WTC11 (cell line): ENCODE results near the gene PFDN2. TPM values are rescaled to one million over a fixed set of nuclear protein-coding genes. Genes with fewer than 3 reads are reported as not detected.

Experiments used
- ATAC-seq: fragments of 200-7000 bp; cut with Tn5 transposase; 2 replicates; pipeline ENCODE4 v1.10.0; 2021; ENCODE audit warnings: mild to moderate bottlenecking, moderate library complexity
- CTCF ChIA-PET: fragments of 300-600 bp; sonication (Branson Sonifier 250); formaldehyde crosslinking; loops from one replicate; lab custom pipeline; 2021; ENCODE audit warnings: antibody characterized with exemption; lab: Charles Lee
- POLR2A ChIA-PET: fragments of 350-600 bp; sonication (Branson Sonifier 250); formaldehyde crosslinking; loops from one replicate; lab custom pipeline; 2021; ENCODE audit warnings: antibody characterized with exemption; lab: Charles Lee
- DNase-seq: peaks from one replicate; pipeline ENCODE4 v3.0.0; 2021; ENCODE audit warnings: low spot score
- H3K27ac Mint-ChIP-seq: 2 replicates; pipeline ENCODE4 v1.8.0; 2021; ENCODE audit warnings: mixed read lengths
- H3K27me3 Mint-ChIP-seq: 2 replicates; pipeline ENCODE4 v1.8.0; 2021; ENCODE audit warnings: low read depth, mild to moderate bottlenecking, moderate library complexity, mixed read lengths
- H3K36me3 Mint-ChIP-seq: 2 replicates; pipeline ENCODE4 v1.8.0; 2021; ENCODE audit warnings: mixed read lengths
- H3K4me1 Mint-ChIP-seq: 2 replicates; pipeline ENCODE4 v1.8.0; 2022; ENCODE audit warnings: mixed read lengths
- H3K4me3 Mint-ChIP-seq: 2 replicates; pipeline ENCODE4 v1.8.0; 2021; ENCODE audit warnings: mild to moderate bottlenecking, moderate library complexity, mixed read lengths
- H3K9me3 Mint-ChIP-seq: 2 replicates; pipeline ENCODE4 v1.8.0; 2021; ENCODE audit warnings: mixed read lengths
- AFF4 ChIP-seq: sonication (generic); formaldehyde crosslinking; IDR thresholded peaks from 2 replicates; pipeline ENCODE4 v1.8.1; 2023; ENCODE audit warnings: mild to moderate bottlenecking, missing genetic modification reagents, borderline replicate concordance
- CTCF ChIP-seq: fragments of 200-600 bp; IDR thresholded peaks from 2 replicates; pipeline ENCODE4 v1.8.0; 2022; ENCODE audit warnings: antibody characterized with exemption
- E2F5 ChIP-seq: sonication (generic); formaldehyde crosslinking; IDR thresholded peaks from 2 replicates; pipeline ENCODE4 v1.8.1; 2022; ENCODE audit warnings: mild to moderate bottlenecking, moderate library complexity, missing genetic modification reagents
- KAT7 ChIP-seq: sonication (generic); formaldehyde crosslinking; IDR thresholded peaks from 2 replicates; pipeline ENCODE4 v1.8.1; 2023; ENCODE audit warnings: missing genetic modification reagents, mild to moderate bottlenecking, borderline replicate concordance
- NR3C1 ChIP-seq: sonication (generic); formaldehyde crosslinking; conservative IDR thresholded peaks from 2 replicates; pipeline ENCODE4 v1.8.1; 2023; ENCODE audit warnings: low read depth, mild to moderate bottlenecking, missing genetic modification reagents
- RELA ChIP-seq: sonication (generic); formaldehyde crosslinking; IDR thresholded peaks from 2 replicates; pipeline ENCODE4 v1.8.1; 2022; ENCODE audit warnings: missing genetic modification reagents, mild to moderate bottlenecking, borderline replicate concordance
- ZNF219 ChIP-seq: sonication (generic); formaldehyde crosslinking; IDR thresholded peaks from 2 replicates; pipeline ENCODE4 v1.8.0; 2023; ENCODE audit warnings: missing genetic modification reagents, mild to moderate bottlenecking, borderline replicate concordance
- ZNF281 ChIP-seq: sonication (generic); formaldehyde crosslinking; IDR thresholded peaks from 2 replicates; pipeline ENCODE4 v1.8.0; 2023; ENCODE audit warnings: mild to moderate bottlenecking, missing genetic modification reagents
- ZNF532 ChIP-seq: fragments of 250-450 bp; sonication (Bioruptor Pico); IDR thresholded peaks from 2 replicates; pipeline ENCODE4 v1.9.0; 2021; ENCODE audit warnings: mild to moderate bottlenecking, borderline replicate concordance
- ZSCAN18 ChIP-seq: fragments of 250-450 bp; sonication (Bioruptor Pico); IDR thresholded peaks from 2 replicates; pipeline ENCODE4 v2.1.2; 2022; ENCODE audit warnings: mild to moderate bottlenecking, moderate library complexity
- total RNA-seq: library from RNA; stranded (reverse); gene quantifications from 3 replicates; pipeline ENCODE4 v1.2.3, GENCODE V29; 2021

The PFDN2 gene
- total RNA-seq, 1 experiment from 2014 or later, result 92.6 TPM

- Mint-ChIP-seq H3K4me3 (no peak overlapping the region), H3K9me3 (no peaks in the 10 kb centered on the region), H3K36me3 (no peaks in the 10 kb centered on the region), H3K27ac (no peak overlapping the region), H3K27me3 (no peaks in the 10 kb centered on the region; the same call in 1 of the 2 replicates), H3K4me1 (peaks cover 37% of the 10 kb centered on the region)
- ATAC-seq, result no peak
- no peak for DNase-seq
- POLR2A ChIA-PET, result no interaction called here
- CTCF ChIA-PET, result interaction anchor here (1.2 to 2.3 kb wide), 2 partner anchors 8 to 197 kb away, joined by 3 to 8 read pairs; partner anchors contain the start of genes ITLN1 and NECTIN4
- no peak for TF ChIP-seq AFF4 (CRISPR knock-in tag)
- no peak for TF ChIP-seq E2F5 (CRISPR knock-in tag)
- no peak for TF ChIP-seq ZNF219 (CRISPR knock-in tag)
- TF ChIP-seq KAT7 (CRISPR knock-in tag), result no peak
- no peak for TF ChIP-seq CTCF
- no peak for TF ChIP-seq ZNF281
- TF ChIP-seq RELA (CRISPR knock-in tag), result no peak
- no peak for TF ChIP-seq ZSCAN18 (CRISPR knock-in tag)
These were observed 36.3 kb downstream of the PFDN2 start for GRCh38 chr1:161081519-161081918.

- ChIA-PET CTCF (interaction anchor here (0.9 to 2.8 kb wide), 7 partner anchors 8 to 37 kb away, joined by 3 to 24 read pairs (median 5); partner anchors contain the start of genes KLHDC9, NECTIN4, NIT1 and PFDN2), POLR2A (no interaction called here)
- DNase-seq (no peak), ATAC-seq (no peak)
- Mint-ChIP-seq H3K4me3 (no peak overlapping the region), H3K9me3 (no peaks in the 10 kb centered on the region), H3K36me3 (no peaks in the 10 kb centered on the region), H3K27me3 (no peaks in the 10 kb centered on the region; the same call in 1 of the 2 replicates), H3K4me1 (peaks cover 30% of the 10 kb centered on the region), H3K27ac (no peak overlapping the region)
- TF ChIP-seq NR3C1 (CRISPR knock-in tag), result no peak
- no peak for TF ChIP-seq ZNF532
- TF ChIP-seq ZSCAN18 (CRISPR knock-in tag), result no peak
These were observed 37.1 kb downstream of the PFDN2 start for GRCh38 chr1:161080441-161081405.
